OCI-M1 (cell line): ENCODE results near the gene SV2C.

Experiments used
- DNase-seq: peaks from one replicate; lab custom pipeline; 2025; lab: John Stamatoyannopoulos, UW

Gene SV2C

DNA sequence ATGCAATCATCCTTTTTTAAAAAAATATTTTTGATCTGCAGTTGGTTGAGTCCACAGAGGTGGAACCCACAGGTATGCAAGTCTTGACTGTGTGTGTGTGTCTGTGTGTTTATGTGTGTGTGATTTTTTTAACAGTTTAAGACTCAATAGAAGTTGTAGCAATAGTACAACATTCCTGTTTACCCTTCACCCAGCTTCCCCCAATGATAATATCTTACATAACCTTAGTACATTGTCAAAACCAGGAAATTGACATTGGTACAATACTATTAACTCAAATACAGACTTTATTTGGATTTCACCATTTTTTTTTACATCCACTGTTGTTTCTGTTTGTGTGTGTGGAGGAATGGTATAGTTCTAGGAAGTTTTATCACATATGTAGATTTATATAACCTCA lies 81.8 kb downstream of the SV2C start:
- no peak for DNase-seq

DNA sequence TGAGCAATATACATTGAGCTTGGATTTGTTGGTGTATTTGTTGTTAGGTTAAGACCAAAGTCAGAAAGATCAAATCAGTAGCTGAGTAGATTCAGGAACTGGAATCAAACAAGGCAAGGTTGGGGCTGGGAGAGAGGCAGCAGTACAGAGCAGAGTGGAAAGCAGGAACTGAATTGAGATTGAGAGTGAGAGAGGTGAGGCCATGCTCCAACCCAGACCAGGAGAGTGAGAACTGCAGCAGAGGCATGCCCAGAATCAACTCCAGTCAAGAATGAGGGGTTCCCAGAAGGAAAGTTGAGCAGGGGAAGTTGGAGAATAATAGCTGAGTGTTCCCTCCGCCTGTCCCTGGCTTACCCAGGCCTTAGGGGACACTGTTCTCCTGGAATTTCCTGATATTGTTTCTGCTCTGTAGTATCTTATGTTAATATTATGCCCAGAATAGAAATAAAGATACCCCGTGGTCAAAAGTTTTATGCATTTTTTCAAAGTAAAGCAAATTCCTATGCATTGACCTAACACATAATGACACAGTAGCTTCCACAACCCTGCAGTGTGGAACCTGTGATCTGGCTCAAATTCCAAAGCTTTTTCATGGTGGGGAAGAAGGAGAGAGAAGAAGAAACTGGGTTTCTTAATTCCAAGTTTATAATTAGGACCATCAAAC lies 82.7 kb downstream of the SV2C start:
- DNase-seq: no peak

DNA sequence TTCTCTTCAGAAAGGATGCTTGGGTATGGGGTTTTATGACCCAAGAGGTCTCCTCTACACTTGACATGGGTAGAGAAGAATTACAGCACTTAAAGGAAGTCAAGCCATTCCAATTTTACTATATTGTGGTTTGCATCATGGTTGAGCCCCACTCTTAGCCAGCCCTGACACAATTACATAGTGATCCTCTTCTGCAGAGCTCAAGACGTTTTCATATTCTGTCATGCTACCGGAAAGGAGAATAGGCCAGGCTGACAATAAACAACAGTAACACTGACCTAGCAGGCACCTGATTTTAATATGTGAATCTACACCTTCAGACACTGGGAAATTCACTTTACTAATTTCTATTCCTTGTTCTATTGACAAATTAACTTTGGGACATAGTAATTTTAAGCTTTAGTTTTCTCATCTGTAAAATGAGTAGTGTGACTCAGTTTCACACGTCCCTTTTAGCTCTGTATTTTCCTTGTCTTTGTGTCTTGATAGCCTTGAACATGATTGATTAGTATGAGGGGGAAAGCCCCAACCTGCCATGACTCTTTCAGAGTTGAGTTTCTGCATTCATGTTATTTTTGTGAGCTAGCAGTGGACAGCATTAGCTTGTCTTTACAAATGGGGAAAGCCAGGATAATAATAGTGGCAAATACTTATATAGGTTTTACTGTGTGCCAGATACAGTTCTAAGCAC lies 83.8 kb downstream of the SV2C start:
- no peak for DNase-seq

DNA sequence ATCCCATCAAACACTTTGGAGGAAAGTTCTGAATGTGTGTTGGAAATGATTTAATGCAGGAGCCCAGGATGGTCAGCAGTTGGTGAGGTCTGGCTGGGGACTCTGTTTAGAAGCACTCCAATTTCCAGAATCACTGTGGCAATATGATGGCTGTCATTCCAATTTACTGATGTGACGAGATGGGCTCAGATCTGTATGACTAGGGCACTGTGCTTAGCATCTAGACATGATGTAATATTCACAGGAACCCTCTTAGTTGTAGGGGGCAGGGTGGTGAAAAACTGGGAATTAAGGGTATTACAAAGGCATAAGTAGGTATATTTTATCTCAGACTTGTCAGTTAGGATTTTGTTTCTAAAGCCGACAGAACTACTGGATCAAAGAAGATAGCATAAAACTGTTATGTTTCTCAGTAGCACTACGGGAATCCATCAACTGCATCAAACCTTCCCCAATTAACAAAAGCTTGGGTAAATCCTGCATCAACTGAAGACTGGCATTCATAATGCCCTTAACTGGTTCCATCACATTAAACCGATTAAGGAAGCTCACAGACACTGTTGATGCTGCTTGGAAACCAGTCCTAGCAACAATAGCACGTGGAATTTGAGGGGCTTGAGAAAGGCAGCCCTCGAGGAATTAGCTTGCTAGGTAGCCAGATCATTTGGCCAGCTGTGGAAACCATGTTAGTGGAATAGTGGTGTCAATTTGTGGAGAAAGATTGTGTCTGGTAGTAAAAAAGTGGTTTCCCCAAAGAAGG lies 86.1 kb downstream of the SV2C start:
- DNase-seq: no peak

DNA sequence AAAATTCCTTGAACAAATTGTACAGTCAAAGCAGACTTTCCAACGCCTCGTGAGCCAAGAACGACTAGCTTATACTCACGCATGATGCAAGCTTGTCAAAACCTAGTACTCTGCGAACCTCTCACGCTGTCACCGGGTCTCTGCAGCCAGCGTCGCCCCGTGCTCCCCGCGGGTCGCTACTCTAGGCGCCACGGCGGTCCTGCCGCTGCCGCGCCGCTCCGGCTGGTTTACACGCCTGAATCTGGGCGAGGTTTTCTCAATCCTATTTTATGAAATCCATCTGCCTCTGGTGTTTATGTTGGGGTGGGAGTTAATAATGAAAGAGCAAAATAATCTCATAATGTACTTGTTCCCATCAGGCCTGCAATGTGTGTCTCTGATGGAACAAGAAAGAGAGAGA lies 90.9 kb downstream of the SV2C start:
- no peak for DNase-seq

DNA sequence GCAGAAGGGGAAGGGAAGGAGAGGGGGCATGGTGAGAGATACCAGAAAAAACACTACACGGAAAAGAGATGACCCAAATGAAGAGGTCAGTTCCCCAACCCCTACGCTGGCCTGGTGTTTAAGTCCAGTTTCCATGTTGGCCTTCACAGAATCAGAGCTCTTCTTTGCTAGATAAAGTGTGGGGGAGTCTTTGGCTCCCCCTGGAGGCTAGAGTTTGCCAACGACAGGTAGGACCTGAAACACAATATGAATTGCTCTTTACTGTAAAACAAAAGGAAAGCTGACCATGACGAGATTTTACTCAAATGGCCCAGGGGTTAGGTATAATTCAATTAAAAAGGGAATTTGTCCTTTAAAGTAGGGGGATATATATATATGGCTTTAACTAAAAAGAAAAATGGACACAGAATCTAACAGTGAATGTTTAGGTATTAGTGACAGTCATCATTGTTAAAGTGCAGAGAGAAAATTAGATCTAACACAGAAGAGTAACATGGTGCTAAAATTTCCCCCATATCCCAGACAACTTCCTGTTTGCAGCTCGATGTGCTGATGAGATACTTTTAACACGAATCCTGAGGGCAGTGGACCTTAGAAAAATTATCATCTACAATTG lies 92.0 kb downstream of the SV2C start:
- DNase-seq: peak; percentile 80

DNA sequence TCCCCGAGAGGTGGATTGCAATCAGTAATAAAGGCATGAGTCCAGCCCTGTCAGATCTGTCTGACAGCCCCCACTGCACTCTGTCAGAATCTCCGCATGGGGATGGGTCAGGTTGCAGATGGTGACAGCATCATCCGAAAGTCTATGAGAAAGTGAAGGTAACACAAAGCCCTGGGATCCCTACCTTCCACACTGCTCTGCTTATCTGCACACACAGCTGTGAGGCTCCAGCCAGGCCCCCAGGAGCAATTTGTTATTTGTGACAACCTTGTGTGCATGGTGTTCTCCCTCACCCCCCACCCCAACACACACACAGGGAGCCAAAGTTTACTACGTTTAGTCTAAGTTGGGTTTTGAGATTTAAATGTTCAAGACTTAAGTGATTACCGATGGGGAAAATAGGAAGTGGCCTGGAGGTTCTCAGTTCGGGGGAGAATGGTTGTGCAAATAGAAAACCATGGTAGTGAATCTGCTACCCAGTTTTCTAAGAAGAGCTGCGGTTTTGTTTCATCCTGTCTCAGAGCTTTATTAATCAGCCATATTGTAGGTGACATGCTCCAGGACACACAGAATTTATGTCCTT lies 92.7 kb downstream of the SV2C start:
- peak; percentile 70 for DNase-seq

DNA sequence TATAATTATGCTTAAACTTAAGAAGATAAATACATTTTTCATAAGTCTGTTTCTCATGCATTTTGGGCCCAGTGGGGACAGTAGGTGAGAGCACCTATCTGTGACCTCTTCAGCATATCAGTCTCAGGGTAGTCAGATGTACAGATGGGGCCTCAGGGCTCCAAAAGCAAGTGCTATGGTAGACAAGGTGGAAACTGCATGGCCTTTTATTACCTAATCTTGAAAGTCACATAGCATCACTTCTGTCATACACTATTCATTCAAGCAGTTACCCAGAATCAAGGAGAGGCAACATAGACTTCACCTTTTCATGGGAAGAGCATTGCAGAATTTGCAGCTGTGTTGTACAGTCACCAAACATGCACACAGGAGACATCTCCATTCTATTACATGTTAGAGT lies 94.8 kb downstream of the SV2C start:
- DNase-seq: no peak

DNA sequence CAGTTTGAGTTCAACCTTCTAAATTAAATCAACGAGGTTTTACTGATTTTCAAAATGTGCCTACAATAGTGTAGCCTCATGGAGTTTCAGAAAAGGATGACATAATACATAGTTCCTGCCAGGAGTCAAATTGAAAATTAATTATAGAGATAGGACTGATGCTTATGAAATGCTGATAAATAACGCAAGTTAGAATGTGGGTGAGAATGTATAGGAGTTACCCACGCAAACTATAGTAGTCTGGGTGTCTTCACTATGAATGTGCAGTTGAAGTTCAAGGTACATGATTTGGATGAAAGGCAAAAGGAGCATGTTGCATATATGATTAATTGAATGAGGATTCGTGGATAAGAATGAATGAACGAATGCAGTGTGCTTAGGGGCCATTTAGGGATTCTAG lies 95.7 kb downstream of the SV2C start:
- no peak for DNase-seq

DNA sequence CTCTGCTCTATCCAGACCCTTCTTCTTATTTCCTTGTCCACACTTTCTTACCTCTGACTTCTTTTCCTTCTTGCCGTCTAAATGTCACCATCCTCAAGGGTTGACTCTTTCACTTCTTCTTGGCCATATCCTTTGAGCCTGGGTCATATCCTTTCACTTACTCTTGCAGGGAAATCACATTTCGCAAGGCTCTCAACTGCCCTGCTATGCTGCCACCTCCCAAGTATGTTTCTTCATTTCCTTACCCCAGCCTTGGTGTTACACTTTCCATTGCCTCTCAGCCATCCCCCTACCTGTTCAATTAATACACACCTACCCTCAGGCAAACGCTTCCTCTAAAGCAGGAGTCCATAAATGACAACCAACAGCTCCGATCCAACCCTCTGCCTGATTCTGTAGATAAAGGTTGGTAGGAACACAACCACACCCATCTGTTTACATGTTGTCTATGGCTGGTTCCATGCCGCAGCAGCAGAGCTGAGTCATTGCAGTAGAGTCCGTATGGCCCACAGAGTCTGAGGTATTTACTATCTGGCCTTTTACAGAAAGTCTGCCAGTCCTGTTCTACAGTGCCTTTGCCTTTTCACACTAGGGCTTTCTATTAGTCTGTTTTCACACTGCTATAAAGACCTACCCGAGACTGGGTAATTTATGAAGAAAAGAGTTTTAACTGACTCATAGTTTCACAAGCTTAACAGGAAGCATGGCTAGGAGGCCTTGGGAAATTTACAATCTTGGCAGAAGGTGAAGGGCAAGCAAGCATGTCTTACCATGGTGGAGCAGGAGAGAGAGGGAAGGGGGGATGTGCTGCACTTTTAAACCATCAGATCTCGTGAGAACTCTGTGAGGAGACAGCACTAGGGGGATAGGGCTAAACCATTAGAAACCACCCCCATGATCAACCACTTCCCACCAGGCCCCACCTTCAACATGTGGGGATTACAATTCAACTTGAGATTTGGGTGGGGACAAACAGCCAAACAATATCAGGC lies 97.9 kb downstream of the SV2C start:
- peak; percentile 50 for DNase-seq

DNA sequence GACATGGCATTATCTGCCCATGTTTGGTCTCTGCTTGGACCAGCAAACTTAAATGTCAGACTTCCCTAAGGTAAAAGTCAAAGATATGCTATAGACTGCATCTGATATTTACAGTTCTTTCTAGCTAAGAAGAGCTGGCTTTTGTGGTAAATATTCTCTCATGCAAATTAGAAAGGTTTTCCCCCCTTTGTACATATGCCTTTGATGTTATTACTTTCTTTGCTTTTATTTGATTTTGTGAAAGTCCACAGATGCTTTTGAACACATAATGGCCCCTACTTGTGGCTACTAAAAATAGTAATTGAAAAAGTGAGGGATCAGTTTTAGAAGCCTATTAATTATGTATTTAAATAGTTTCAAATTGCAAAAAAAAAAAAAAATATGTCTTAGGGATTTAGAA lies 104.2 kb downstream of the SV2C start:
- DNase-seq: no peak

DNA sequence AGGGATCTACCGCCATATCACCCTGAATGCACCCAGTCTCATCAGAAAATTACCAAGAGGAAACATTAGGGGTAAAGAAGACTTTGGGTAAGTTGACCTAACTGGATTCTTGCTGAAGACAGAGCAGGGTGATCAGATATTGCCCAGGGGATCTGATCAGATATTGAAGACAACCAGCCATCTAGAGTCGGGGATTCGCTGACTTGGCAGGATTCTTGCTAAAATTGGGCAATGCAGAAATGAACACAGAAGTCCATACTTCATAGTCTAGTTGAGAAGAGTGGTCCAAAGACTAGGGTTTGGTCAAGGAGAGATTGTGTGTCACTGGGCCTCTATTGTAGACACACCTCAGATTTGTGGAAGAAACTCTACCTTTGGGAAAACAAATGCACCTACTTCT lies 107.2 kb downstream of the SV2C start:
- no peak for DNase-seq

DNA sequence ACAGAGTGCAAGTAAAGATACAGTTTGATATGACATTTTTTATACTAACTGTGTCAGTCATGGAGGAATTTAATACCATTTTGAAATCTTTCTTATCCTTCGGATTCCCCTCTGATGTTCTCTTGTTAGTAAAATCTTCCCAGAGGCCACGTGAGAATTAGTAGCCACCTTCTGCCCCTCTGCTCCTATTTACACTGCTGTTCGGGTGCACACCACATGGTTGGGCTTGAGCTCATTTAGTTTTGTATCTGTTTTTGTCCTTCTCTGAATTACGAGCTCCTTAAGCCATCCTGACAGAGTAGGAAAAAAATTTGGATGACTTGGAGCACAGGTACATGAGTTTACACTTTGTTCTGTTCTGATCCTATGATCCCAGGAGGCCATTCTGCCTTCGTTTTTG lies 109.7 kb downstream of the SV2C start:
- no peak for DNase-seq

DNA sequence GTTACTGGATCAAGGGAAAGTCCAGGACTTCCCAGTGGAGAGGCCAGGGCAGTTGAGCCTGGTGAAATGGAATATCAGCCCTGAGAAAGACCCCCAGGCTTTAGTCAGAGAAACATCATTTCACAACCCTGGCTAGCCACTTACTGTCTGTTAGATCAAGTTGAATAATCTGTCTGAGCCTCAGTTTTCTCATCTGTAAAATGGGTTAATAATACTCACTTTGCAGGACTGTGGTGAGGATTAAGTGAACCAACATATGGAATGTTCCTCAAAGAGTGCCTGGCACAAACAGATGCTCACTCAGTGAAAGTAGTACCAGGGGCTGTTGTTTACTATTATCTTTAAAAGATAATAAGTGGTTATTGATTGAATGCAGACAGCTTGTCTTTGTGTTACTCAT lies 110.5 kb downstream of the SV2C start:
- DNase-seq: no peak

DNA sequence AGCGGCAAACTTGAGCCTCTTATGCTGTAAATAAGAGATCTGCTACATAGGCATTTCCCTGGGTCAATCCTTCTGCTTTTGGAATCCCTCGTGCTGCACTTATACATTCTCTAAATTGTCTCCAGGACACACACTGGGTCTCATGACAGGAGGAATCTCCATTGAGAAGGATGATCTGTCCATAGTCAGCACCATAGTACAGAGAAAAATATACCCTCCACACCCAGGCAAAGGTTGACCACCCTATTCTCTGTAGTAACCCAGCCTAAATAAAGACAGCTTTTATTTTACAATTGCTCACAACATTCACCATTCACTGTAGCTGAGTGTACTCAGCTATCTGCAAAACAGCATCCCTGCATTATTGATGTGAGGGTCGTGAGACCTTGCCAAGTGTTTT lies 111.2 kb downstream of the SV2C start:
- DNase-seq: no peak

DNA sequence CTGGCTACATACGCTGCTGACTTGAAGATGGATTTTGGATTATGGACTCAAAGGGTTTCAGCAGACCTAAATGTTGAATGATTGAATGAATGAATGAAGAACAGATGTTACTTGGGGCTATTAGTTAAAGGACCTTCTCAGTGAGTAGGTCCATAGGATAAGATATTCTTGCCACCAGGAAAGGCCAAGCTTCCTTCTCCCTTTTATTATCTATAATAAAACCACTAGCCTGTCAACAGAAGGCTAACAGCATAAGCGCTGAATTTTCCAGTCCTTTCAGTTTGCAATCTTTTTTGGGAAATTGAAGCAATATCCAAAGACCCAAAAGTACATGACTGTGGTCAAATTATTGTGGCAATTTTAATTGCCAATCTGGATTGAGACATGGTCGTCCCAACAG lies 113.3 kb downstream of the SV2C start:
- no peak for DNase-seq

DNA sequence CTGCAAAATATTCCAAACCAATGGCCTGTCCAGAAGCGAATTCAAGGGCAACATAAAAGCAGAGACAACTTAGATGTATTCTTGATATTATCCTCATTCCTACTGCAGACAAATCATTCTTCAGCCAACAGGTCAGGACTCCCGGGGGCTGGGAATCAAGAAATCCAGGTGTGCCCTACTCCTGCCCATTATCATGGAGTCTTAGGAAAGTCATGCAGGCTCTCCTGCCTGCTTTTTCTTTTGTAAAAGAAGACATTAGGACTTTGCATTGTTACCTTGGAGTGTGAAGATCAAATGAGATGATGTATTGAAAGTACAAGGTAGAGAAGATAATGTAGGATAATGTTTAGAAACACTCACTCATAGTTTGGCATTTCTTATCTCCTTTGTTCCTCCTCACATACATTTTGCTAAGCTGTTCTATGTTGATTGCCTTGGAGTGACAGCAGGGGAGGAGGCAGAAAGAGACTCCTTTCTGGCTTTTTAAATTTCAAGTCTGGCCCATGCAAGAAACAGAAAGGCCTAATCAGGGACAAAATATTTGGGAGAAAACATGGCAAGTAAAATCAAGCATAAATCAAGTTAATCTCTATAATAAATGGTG lies 113.8 kb downstream of the SV2C start:
- no peak for DNase-seq

DNA sequence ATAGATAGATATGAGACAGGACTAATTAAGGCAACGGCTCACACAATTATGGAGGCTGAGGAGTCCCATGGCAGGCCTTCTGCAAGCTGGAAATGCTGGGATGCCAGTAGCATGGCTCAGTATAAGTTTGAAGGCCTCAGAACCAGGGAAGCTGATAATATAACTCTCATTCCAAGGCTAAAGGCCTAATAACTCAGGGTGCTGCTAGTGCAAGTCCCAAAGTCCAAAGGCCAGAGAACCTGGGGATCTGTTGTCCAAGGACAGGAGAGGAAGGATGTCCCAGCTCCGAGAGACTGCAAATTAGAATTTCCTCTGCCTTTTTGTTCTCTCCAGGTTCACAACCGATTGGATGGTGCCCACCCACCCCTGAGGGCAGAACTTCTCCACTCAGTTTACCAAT lies 114.5 kb downstream of the SV2C start:
- DNase-seq: no peak

DNA sequence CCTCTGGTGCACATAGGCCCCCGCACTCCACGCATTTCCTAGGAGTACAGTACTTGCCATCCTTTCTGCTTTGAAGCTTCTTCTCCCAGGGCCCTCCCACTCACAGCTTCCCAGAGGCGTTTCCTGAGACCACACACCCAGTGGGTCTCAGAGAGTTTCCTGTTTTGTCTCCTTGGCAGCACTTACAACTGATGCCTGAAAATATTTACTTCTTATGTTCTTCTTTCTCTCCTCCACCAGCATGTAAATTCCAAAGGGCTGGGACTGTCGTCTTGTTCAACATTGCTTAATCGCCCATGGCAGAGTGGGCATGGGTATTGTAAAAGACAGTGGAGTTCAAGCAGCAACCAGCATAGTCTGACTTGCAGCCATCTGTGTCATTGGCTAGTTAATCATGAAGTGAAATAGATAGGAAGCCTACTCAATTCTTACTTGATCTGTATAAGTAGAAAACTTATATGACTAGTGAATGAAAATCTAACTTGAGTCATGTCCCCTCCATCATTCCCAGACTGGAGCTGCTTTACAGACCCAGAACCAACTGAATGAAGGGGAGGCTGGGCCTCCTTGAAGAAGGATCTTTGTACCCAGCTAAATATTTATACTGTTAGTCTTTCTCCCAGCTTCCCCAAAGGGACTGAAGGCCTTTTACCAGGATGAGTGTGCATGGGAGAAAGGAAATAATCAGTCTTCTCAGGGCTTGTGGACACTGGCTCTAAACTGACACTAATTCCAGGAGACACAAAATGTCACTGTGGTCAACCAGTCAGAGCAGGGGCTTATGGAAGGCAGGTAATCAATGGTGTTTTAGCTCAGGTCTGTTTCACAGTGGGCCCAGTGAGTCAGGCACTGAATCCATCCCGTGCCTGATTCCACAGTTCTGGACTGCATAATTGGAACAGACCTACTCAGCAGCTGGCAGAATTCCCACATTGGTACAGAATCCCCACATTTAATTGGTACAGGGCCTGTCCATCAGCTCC lies 116.4 kb downstream of the SV2C start:
- DNase-seq: no peak

DNA sequence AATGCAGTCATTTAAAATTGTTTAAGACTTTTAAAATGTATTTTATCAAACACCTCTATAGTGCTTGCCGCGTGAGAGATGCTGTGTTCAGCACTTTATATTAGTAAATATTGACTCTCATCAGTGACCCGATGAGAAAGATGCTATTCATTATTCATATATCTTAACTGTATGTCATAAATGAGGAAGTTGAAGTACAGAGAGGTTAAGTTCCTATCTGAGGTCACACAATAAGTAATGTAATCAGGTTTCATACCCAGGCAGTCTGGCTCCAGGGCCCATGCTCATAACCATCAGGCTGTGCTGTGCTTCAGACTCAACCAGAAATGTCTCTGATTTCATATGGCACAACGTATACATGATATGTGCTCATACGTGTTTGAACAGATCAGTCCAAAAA lies 119.0 kb downstream of the SV2C start:
- no peak for DNase-seq
